Fibroblast of pulmonary artery (primary cell): ENCODE measurements around the gene SNX24.
"Not testable (repeated sequence)": the region's sequence is repeated elsewhere in the genome, so short reads cannot be mapped to it uniquely, and the experiment has no call there.

Experiments used
- DNase-seq: peaks from one replicate; pipeline ENCODE4 v3.0.0-alpha.2; 2010; ENCODE audit warnings: low read depth
- H3K4me3 ChIP-seq: replicated peaks from 2 replicates; pipeline ENCODE4 v1.5.1; 2011; ENCODE audit warnings: low read depth, mild to moderate bottlenecking, control low read depth, low read length, moderate library complexity
- CTCF ChIP-seq: IDR thresholded peaks from 2 replicates; pipeline ENCODE4 v1.5.1; 2011; ENCODE audit warnings: mild to moderate bottlenecking, control low read depth, low read length, inconsistent platforms; ENCODE audit errors: missing control alignments

The SNX24 gene

GRCh38 chr5:122847687-122848081 is 2.3 kb downstream of the SNX24 start:
- no peak for TF ChIP-seq CTCF
- no peak for DNase-seq
- no peak overlapping the region for H3K4me3 ChIP-seq

- H3K4me3 ChIP-seq = no peak overlapping the region
- DNase-seq = peak; percentile 39
- TF ChIP-seq CTCF = no peak
Observed at GRCh38 chr5:122849771-122850170, 4.4 kb downstream of the SNX24 start.

- DNase-seq, H3K4me3 ChIP-seq: not testable (repeated sequence)
Observed at GRCh38 chr5:122857538-122857937, 12.1 kb downstream of the SNX24 start.

GRCh38 chr5:122858451-122858850 is 13.0 kb downstream of the SNX24 start:
- peak; percentile 79 for DNase-seq
- H3K4me3 ChIP-seq = no peak overlapping the region
- TF ChIP-seq CTCF = no peak

GRCh38 chr5:122863240-122863639 is 17.8 kb downstream of the SNX24 start:
- no peak for TF ChIP-seq CTCF
- DNase-seq = no peak

GRCh38 chr5:122863721-122864120 is 18.3 kb downstream of the SNX24 start:
- no peak overlapping the region for H3K4me3 ChIP-seq
- no peak for TF ChIP-seq CTCF
- DNase-seq = no peak

More at GRCh38 chr5:122863240-122863639, 17.8 kb downstream of the SNX24 start:
- no peak overlapping the region for H3K4me3 ChIP-seq

- no peak for DNase-seq
Observed at GRCh38 chr5:122864400-122864799, 19.0 kb downstream of the SNX24 start.

More at GRCh38 chr5:122864400-122864799, 19.0 kb downstream of the SNX24 start:
- no peak for TF ChIP-seq CTCF
- H3K4me3 ChIP-seq = no peak overlapping the region
